Endothelial cell of umbilical vein (primary cell): ENCODE results near the gene SETD6. TPM values are rescaled to one million over a fixed set of nuclear protein-coding genes. Genes with fewer than 3 reads are reported as not detected.

Source experiments
- BruUV-seq: library from RNA; stranded (reverse); fragments of 400-500 nt; replicated peaks from 2 replicates; lab custom pipeline; 2021; lab: Mats Ljungman, UMichigan
- CTCF ChIA-PET: fragments of 300-600, 350-600 bp; sonication (Branson Sonifier 250); formaldehyde crosslinking; loops from one replicate; lab custom pipeline; 2021; ENCODE audit warnings: antibody characterized with exemption, inconsistent platforms; lab: Charles Lee
- POLR2A ChIA-PET: fragments of 300-600, 350-600 bp; sonication (Branson Sonifier 250); formaldehyde crosslinking; loops from one replicate; lab custom pipeline; 2021; ENCODE audit warnings: antibody characterized with exemption, inconsistent platforms; lab: Charles Lee
- DNase-seq: peaks from one replicate; pipeline ENCODE4 v3.0.0-alpha.2; 2011; ENCODE audit warnings: low read depth, low spot score
- FAIRE-seq: peaks from 2 replicates; lab custom pipeline; 2011; peaks lifted over from hg19 to GRCh38; lab: Jason Lieb, UNC
- H2AFZ ChIP-seq: 2 replicates; pipeline ENCODE4 v1.6.0; 2012; ENCODE audit warnings: low read depth, low read length, control low read depth, inconsistent platforms
- H3K27ac ChIP-seq: 2 replicates; pipeline ENCODE4 v1.5.1; 2011; ENCODE audit warnings: low read depth, mild to moderate bottlenecking, control low read depth, low read length, moderate library complexity; ENCODE audit not compliant: insufficient read depth
- H3K27me3 ChIP-seq, 2 experiments: 2 replicates each; pipeline versions ENCODE4 v1.6.0 to v1.6.1; 2011; ENCODE audit warnings: low read length in 2 of 2, mixed read lengths in 1 of 2; ENCODE audit not compliant: control insufficient read depth in 2 of 2, insufficient read depth in 2 of 2
- H3K36me3 ChIP-seq, 2 experiments: 2 replicates in 1 of 2; 3 replicates in 1 of 2; pipeline ENCODE4 v1.5.1; 2011; ENCODE audit warnings: low read length in 2 of 2, mild to moderate bottlenecking in 1 of 2, moderate library complexity in 1 of 2; ENCODE audit not compliant: control insufficient read depth in 2 of 2, insufficient read depth in 2 of 2; ENCODE audit errors: extremely low read depth in 1 of 2
- H3K4me1 ChIP-seq: 3 replicates; pipeline ENCODE4 v1.5.1; 2011; ENCODE audit warnings: mild to moderate bottlenecking, low read length; ENCODE audit not compliant: control insufficient read depth, insufficient read depth; ENCODE audit errors: extremely low read depth
- H3K4me2 ChIP-seq: 2 replicates; pipeline ENCODE4 v1.6.1; 2011; ENCODE audit warnings: low read length, control low read depth, mixed read lengths; ENCODE audit not compliant: insufficient read depth
- H3K4me3 ChIP-seq, 3 experiments: fragments of 200-600 bp in 1 of 3; sonication (generic), shearing (Covaris generic) in 1 of 3; replicated peaks in 1 of 3; 2 replicates each; pipeline ENCODE4 v1.5.1; 2011 to 2016; ENCODE audit warnings: control low read depth in 3 of 3, low read length in 3 of 3, mild to moderate bottlenecking in 2 of 3, inconsistent platforms in 1 of 3, low read depth in 1 of 3, moderate library complexity in 1 of 3; ENCODE audit not compliant: insufficient read depth in 1 of 3
- H3K79me2 ChIP-seq: 2 replicates; pipeline ENCODE4 v1.6.0; 2012; ENCODE audit warnings: low read length, inconsistent platforms; ENCODE audit not compliant: control insufficient read depth, insufficient read depth
- H3K9ac ChIP-seq: replicated peaks from 2 replicates; pipeline ENCODE3; 2011; ENCODE audit warnings: low read length, control low read depth; ENCODE audit not compliant: insufficient read depth; ENCODE audit errors: extremely low read depth
- H3K9me1 ChIP-seq: replicated peaks from 3 replicates; pipeline ENCODE4 v1.6.0; 2011; ENCODE audit warnings: mild to moderate bottlenecking, low read length; ENCODE audit not compliant: control insufficient read depth, insufficient read depth; ENCODE audit errors: extremely low read depth
- H3K9me3 ChIP-seq: replicated peaks from 2 replicates; pipeline ENCODE4 v1.5.1; 2012; ENCODE audit warnings: low read length, inconsistent platforms; ENCODE audit not compliant: control insufficient read depth, insufficient read depth
- H4K20me1 ChIP-seq: replicated peaks from 2 replicates; pipeline ENCODE3; 2011; ENCODE audit warnings: mild to moderate bottlenecking, low read length; ENCODE audit not compliant: control insufficient read depth, insufficient read depth; ENCODE audit errors: extremely low read depth
- CTCF ChIP-seq, 2 donors: IDR thresholded peaks; 1 replicate in 1 of 2; 2 replicates in 1 of 2; pipeline ENCODE4 v1.5.1; 2011; ENCODE audit warnings: low read length in 2 of 2, mild to moderate bottlenecking in 2 of 2, moderate library complexity in 2 of 2, control low read depth in 1 of 2, inconsistent platforms in 1 of 2, low read depth in 1 of 2; ENCODE audit not compliant: insufficient read depth in 1 of 2; ENCODE audit errors: extremely low read depth in 1 of 2
- EZH2 ChIP-seq: IDR thresholded peaks from 2 replicates; pipeline ENCODE4 v1.6.1; 2012; ENCODE audit warnings: borderline replicate concordance, low read depth, mild to moderate bottlenecking, moderate library complexity, low read length, inconsistent platforms; ENCODE audit not compliant: severe bottlenecking
- FOS ChIP-seq: IDR thresholded peaks from 2 replicates; pipeline ENCODE4 v1.6.1; 2011; ENCODE audit warnings: mild to moderate bottlenecking, low read length, moderate library complexity, borderline replicate concordance; ENCODE audit not compliant: insufficient read depth
- GATA2 ChIP-seq: IDR thresholded peaks from 2 replicates; pipeline ENCODE4 v1.7.0; 2011; ENCODE audit warnings: low read depth, mild to moderate bottlenecking, moderate library complexity, mixed read lengths, low read length; ENCODE audit not compliant: insufficient read length, insufficient read depth
- JUN ChIP-seq: IDR thresholded peaks from 2 replicates; pipeline ENCODE4 v1.6.1; 2011; ENCODE audit warnings: borderline replicate concordance, low read depth; ENCODE audit not compliant: insufficient read length, insufficient read depth
- MYC ChIP-seq: IDR thresholded peaks from one replicate; pipeline ENCODE4 v1.6.1; 2011; ENCODE audit warnings: mild to moderate bottlenecking, low read depth, low read length
- POLR2A ChIP-seq: IDR thresholded peaks from 2 replicates; pipeline ENCODE4 v1.6.1; 2012; ENCODE audit warnings: low read depth, mild to moderate bottlenecking, control low read depth, low read length
- POLR2AphosphoS5 ChIP-seq: IDR thresholded peaks from 2 replicates; pipeline ENCODE4 v1.6.1; 2012; ENCODE audit warnings: low read depth, mild to moderate bottlenecking, control low read depth, low read length, moderate library complexity; ENCODE audit not compliant: insufficient read depth
- dilution Hi-C: fragments of 300-500 bp; cut with MboI; formaldehyde crosslinking; loops from one replicate; pipeline ENCODE4 v1.15.0; 2019; ENCODE audit warnings: low sequenced_read_pairs; ENCODE audit not compliant: extremely low pct_ligation_motif_present
- intact Hi-C: fragments of 100-400 bp; cut with micrococcal nuclease; formaldehyde crosslinking; loops from one replicate; pipeline ENCODE4 v1.10.0; 2022
- polyA plus RNA-seq, 4 experiments: library from polyadenylated mRNA; depleted of rRNA in 3 of 4; stranded (reverse) in 3 of 4; unstranded in 1 of 4; fragments of >200 nt; gene quantifications; 2 replicates each; pipeline versions ENCODE4 v1.2.1 to v1.2.3, GENCODE V29; 2011 to 2012; ENCODE audit warnings: missing spikeins in 1 of 4
- total RNA-seq: library from RNA; stranded (reverse); gene quantifications from 2 replicates; pipeline ENCODE4 v1.2.3, GENCODE V29; 2021
- TF ChIP-seq, protein P1 (sequence below): IDR thresholded peaks from 2 replicates; pipeline ENCODE4 v1.6.1; 2011; ENCODE audit not compliant: insufficient read depth, insufficient read length

The SETD6 gene
- total and polyA plus RNA-seq, 2 donors (not counting 3 experiments of a cell fraction or from before 2014, with no cell fraction given), result 10.2 to 16.4 TPM

GRCh38 chr16:58532414-58532813 is 17.1 kb downstream of the SETD6 start:
- no peak overlapping the region for H3K27ac ChIP-seq
- BruUV-seq, result no TSS peak
- H3K79me2 ChIP-seq, result no peaks in the 10 kb centered on the region
- no peak overlapping the region for H3K4me2 ChIP-seq
- H4K20me1 ChIP-seq, result no peaks in the 10 kb centered on the region
- H3K4me1 ChIP-seq, result no peaks in the 10 kb centered on the region
- H3K9ac ChIP-seq, result no peak overlapping the region
- CTCF ChIA-PET, result interaction anchor here (1.1 kb wide), 1 partner anchor 23 kb away, joined by 3 read pairs; no protein-coding TSS in a partner anchor
- dilution Hi-C loops, result no loop called here
- H2AFZ ChIP-seq, result no peak overlapping the region
- POLR2A ChIA-PET, result no interaction called here
- FAIRE-seq, result no peak
- intact Hi-C loops, result no loop called here
- no peaks in the 10 kb centered on the region for H3K9me1 ChIP-seq
- no peaks in the 10 kb centered on the region for H3K9me3 ChIP-seq
- no peak overlapping the region for H3K4me3 ChIP-seq
- no peak for DNase-seq
- H3K27me3 ChIP-seq, result no peaks in the 10 kb centered on the region
- TF ChIP-seq CTCF (IDR thresholded peaks at IDR 0.05; ENCODE audit: extremely low read depth in 1 of 2, insufficient read depth in 1 of 2, low read depth in 1 of 2, low read length in 2 of 2) (no peak), EZH2 (no peak), JUN (no peak), GATA2 (no peak), POLR2AphosphoS5 (no peak), POLR2A (no peak), FOS (no peak), MYC (no peak)
- TF ChIP-seq, protein P1, sequence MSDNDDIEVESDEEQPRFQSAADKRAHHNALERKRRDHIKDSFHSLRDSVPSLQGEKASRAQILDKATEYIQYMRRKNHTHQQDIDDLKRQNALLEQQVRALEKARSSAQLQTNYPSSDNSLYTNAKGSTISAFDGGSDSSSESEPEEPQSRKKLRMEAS, result no peak
- peaks cover 32 to 38% of the 10 kb centered on the region in 2 experiments for H3K36me3 ChIP-seq
